B cell (primary cell): ENCODE results near the gene SLC16A7. TPM values are rescaled to one million over a fixed set of nuclear protein-coding genes. Genes with fewer than 3 reads are reported as not detected.

Experiments
- ATAC-seq: fragments of 200-7000 bp; cut with Tn5 transposase; one replicate; pipeline ENCODE4 v1.10.0; 2021; ENCODE audit warnings: low read depth, mild to moderate bottlenecking, moderate number of reproducible peaks, moderate library complexity
- CTCF ChIA-PET: fragments of 350-600 bp; sonication (Branson Sonifier 250); formaldehyde crosslinking; loops from one replicate; lab custom pipeline; 2021; ENCODE audit warnings: antibody characterized with exemption, inconsistent platforms; lab: Charles Lee
- POLR2A ChIA-PET: fragments of 350-600 bp; sonication (Branson Sonifier 250); formaldehyde crosslinking; loops from one replicate; lab custom pipeline; 2021; ENCODE audit warnings: antibody characterized with exemption; lab: Charles Lee
- DNase-seq: peaks from one replicate; pipeline ENCODE4 v3.0.0; 2013
- H2AFZ ChIP-seq: 2 replicates; pipeline ENCODE4 v1.6.1; 2012; ENCODE audit warnings: mild to moderate bottlenecking, low read depth, low read length; ENCODE audit not compliant: insufficient read depth, poor library complexity, severe bottlenecking
- H3K27ac ChIP-seq, 2 donors: 1 replicate in 1 of 2; 2 replicates in 1 of 2; pipeline ENCODE4 v1.5.1; 2012 to 2013; ENCODE audit warnings: low read length in 2 of 2, mild to moderate bottlenecking in 2 of 2, moderate library complexity in 1 of 2
- H3K27me3 ChIP-seq, 4 experiments: fragments of 200-600 bp in 1 of 4; sonication (generic) in 1 of 4; replicated peaks in 1 of 4; 1 replicate in 2 of 4; 2 replicates in 2 of 4; pipeline versions ENCODE4 v1.6.1 to v1.7.0; 2013 to 2016; ENCODE audit warnings: low read length in 3 of 4, mild to moderate bottlenecking in 2 of 4, mixed read lengths in 1 of 4, moderate library complexity in 1 of 4; ENCODE audit not compliant: insufficient read depth in 4 of 4, control insufficient read depth in 3 of 4; ENCODE audit errors: control extremely low read depth in 1 of 4
- H3K36me3 ChIP-seq, 2 experiments: replicated peaks in 1 of 2; 1 replicate in 1 of 2; 2 replicates in 1 of 2; pipeline versions ENCODE4 v1.6.1 to v1.7.1; 2013; ENCODE audit warnings: low read length in 1 of 2; ENCODE audit not compliant: insufficient read depth in 2 of 2, control insufficient read depth in 1 of 2; ENCODE audit errors: control extremely low read depth in 1 of 2, extremely low read depth in 1 of 2
- H3K4me1 ChIP-seq, 2 donors: fragments of 200-600 bp in 1 of 2; sonication (generic) in 1 of 2; 1 replicate in 1 of 2; 2 replicates in 1 of 2; pipeline versions ENCODE4 v1.5.1 to v1.6.1; 2013 to 2017; ENCODE audit warnings: low read length in 2 of 2; ENCODE audit not compliant: control insufficient read depth in 2 of 2, insufficient read depth in 2 of 2
- H3K4me2 ChIP-seq: replicated peaks from 2 replicates; pipeline ENCODE3; 2012; ENCODE audit warnings: mild to moderate bottlenecking, low read depth, low read length; ENCODE audit not compliant: poor library complexity, severe bottlenecking
- H3K4me3 ChIP-seq, 5 experiments: fragments of 200-600 bp in 1 of 5; sonication (generic) in 1 of 5; 1 replicate in 3 of 5; 2 replicates in 2 of 5; pipeline versions ENCODE4 v1.5.1 to v1.7.0; 2011 to 2016; ENCODE audit warnings: low read length in 4 of 5, mild to moderate bottlenecking in 4 of 5, low read depth in 2 of 5, control low read depth in 1 of 5, moderate library complexity in 1 of 5; ENCODE audit not compliant: insufficient read depth in 1 of 5; ENCODE audit errors: control extremely low read depth in 1 of 5, extremely low read depth in 1 of 5
- H3K79me2 ChIP-seq: fragments of 200-600 bp; sonication (generic); one replicate; pipeline ENCODE4 v1.6.0; 2016; ENCODE audit warnings: low read length; ENCODE audit not compliant: control insufficient read depth, insufficient read depth
- H3K9ac ChIP-seq: fragments of 200-600 bp; sonication (generic); 2 replicates; pipeline ENCODE4 v1.6.1; 2017; ENCODE audit warnings: mild to moderate bottlenecking, low read length, moderate library complexity
- H3K9me3 ChIP-seq, 3 donors: one replicate each; pipeline versions ENCODE4 v1.6.1 to v1.7.1; 2013; ENCODE audit warnings: low read length in 2 of 3; ENCODE audit not compliant: control insufficient read depth in 2 of 3, insufficient read depth in 1 of 3; ENCODE audit errors: control extremely low read depth in 1 of 3
- H4K20me1 ChIP-seq: 2 replicates; pipeline ENCODE4 v1.6.0; 2012; ENCODE audit warnings: mild to moderate bottlenecking, low read length; ENCODE audit not compliant: insufficient read depth, control insufficient read depth, poor library complexity, severe bottlenecking
- H3K27ac Mint-ChIP-seq: one replicate; pipeline ENCODE4 v1.8.0; 2021; ENCODE audit warnings: mixed read lengths
- H3K27me3 Mint-ChIP-seq: one replicate; pipeline ENCODE4 v1.8.0; 2021; ENCODE audit warnings: mixed read lengths
- H3K4me1 Mint-ChIP-seq: one replicate; pipeline ENCODE4 v1.8.0; 2021; ENCODE audit warnings: mixed read lengths
- H3K4me3 Mint-ChIP-seq: one replicate; pipeline ENCODE4 v1.8.0; 2021; ENCODE audit warnings: mixed read lengths
- H3K9me3 Mint-ChIP-seq: one replicate; pipeline ENCODE4 v1.8.0; 2022; ENCODE audit warnings: mixed read lengths; ENCODE audit not compliant: insufficient read depth
- CTCF ChIP-seq: fragments of 200-600 bp; IDR thresholded peaks from one replicate; pipeline ENCODE4 v1.8.0; 2022; ENCODE audit warnings: antibody characterized with exemption, mild to moderate bottlenecking
- EZH2 ChIP-seq: IDR thresholded peaks from 2 replicates; pipeline ENCODE4 v1.6.1; 2012; ENCODE audit warnings: borderline replicate concordance, low read depth, mild to moderate bottlenecking, moderate library complexity, low read length; ENCODE audit not compliant: insufficient read depth, poor library complexity, severe bottlenecking
- WGBS: methylation state at CpG from one replicate; pipeline ENCODE4 v1.1.5; 2013; ENCODE audit warnings: missing lambda C conversion rate; ENCODE audit not compliant: insufficient coverage; 5-methylcytosine and 5-hydroxymethylcytosine counted together
- intact Hi-C: fragments of 100-400 bp; cut with micrococcal nuclease; formaldehyde crosslinking; loops from one replicate; pipeline ENCODE4 v1.10.0; 2022
- polyA plus RNA-seq: library from polyadenylated mRNA; depleted of rRNA; stranded (reverse); fragments of >200 nt; gene quantifications from 2 replicates; pipeline ENCODE4 v1.2.3, GENCODE V29; 2012
- total RNA-seq, 2 donors: library from RNA; stranded (reverse); fragments of 120-200 nt in 1 of 2; gene quantifications; 1 replicate in 1 of 2; 2 replicates in 1 of 2; pipeline versions ENCODE4 v1.2.3 to v1.2.4, GENCODE V29; 2013 to 2022

SLC16A7 gene
- total and polyA plus RNA-seq, 2 donors (not counting 1 experiment from before 2014, with no cell fraction given) = 11.6 to 32.7 TPM

- DNase-seq (peak; percentile 15), ATAC-seq (peak; percentile 14)
- no peaks in the 10 kb centered on the region for H4K20me1 ChIP-seq
- H3K27ac ChIP-seq = peak overlapping the region; percentile 1 to 71
- H3K9ac ChIP-seq = no peak overlapping the region
- H3K4me3 ChIP-seq = no peak overlapping the region
- H3K4me3 Mint-ChIP-seq = peak overlapping the region; percentile 69
- intact Hi-C loops = loop anchor here (2.0 kb wide), 2 partner anchors 13 to 23 kb away; partner anchors contain the start of gene SLC16A7
- no peaks in the 10 kb centered on the region for H3K27me3 Mint-ChIP-seq
- no CpG with 5 or more reads among the region's 1 CpG for WGBS
- H3K4me1 ChIP-seq = peaks cover 18 to 23% of the 10 kb centered on the region in 2 donors
- H3K79me2 ChIP-seq = peaks cover 24% of the 10 kb centered on the region
- ChIA-PET CTCF (no interaction called here), POLR2A (no interaction called here)
- TF ChIP-seq CTCF (no peak), EZH2 (no peak)
- H3K27me3 ChIP-seq = no peaks in the 10 kb centered on the region
- H3K4me1 Mint-ChIP-seq = peaks cover 26% of the 10 kb centered on the region
- H3K27ac Mint-ChIP-seq = peak overlapping the region; percentile 54
- H3K9me3 ChIP-seq = no peaks in the 10 kb centered on the region
- peak overlapping the region; percentile 53 for H3K4me2 ChIP-seq
- H2AFZ ChIP-seq = no peak overlapping the region
- no peaks in the 10 kb centered on the region for H3K9me3 Mint-ChIP-seq
- H3K36me3 ChIP-seq = no peaks in the 10 kb centered on the region
These were observed 23.8 kb downstream of the SLC16A7 start for GRCh38 chr12:59619461-59620240.

- H4K20me1 ChIP-seq = no peaks in the 10 kb centered on the region
- H3K9ac ChIP-seq = no peak overlapping the region
- peak overlapping the region in 1 of 2 donors; percentile 71 for H3K27ac ChIP-seq
- TF ChIP-seq EZH2 (no peak), CTCF (no peak)
- H3K27me3 ChIP-seq = no peaks in the 10 kb centered on the region
- Mint-ChIP-seq H3K27ac (peak overlapping the region; percentile 54), H3K27me3 (no peaks in the 10 kb centered on the region), H3K9me3 (no peaks in the 10 kb centered on the region), H3K4me3 (peak overlapping the region; percentile 69), H3K4me1 (peaks cover 30% of the 10 kb centered on the region)
- DNase-seq (peak; percentile 51), ATAC-seq (peak; percentile 72)
- ChIA-PET CTCF (no interaction called here), POLR2A (no interaction called here)
- H3K4me2 ChIP-seq = peak overlapping the region; percentile 53
- WGBS = 50% methylated on average over 2 of the region's 3 CpGs
- peaks cover 18 to 23% of the 10 kb centered on the region in 2 donors for H3K4me1 ChIP-seq
- H3K79me2 ChIP-seq = peaks cover 30% of the 10 kb centered on the region
- intact Hi-C loops = loop anchor here (2.0 kb wide), 2 partner anchors 14 to 24 kb away; partner anchors contain the start of gene SLC16A7
- no peaks in the 10 kb centered on the region for H3K9me3 ChIP-seq
- H3K36me3 ChIP-seq = no peaks in the 10 kb centered on the region
- peak overlapping the region in 2 of 5 experiments; percentile 15 to 20 for H3K4me3 ChIP-seq
- no peak overlapping the region for H2AFZ ChIP-seq
These were observed 24.5 kb downstream of the SLC16A7 start for GRCh38 chr12:59620326-59620725.
